ENCODE results near the gene CGB8. TPM values are rescaled to one million over a fixed set of nuclear protein-coding genes. Genes with fewer than 3 reads are reported as not detected.
A peak's percentile ranks its signal among the peaks of the same experiment; 100 is the strongest.

Gene CGB8
- total RNA-seq, 1 donor from 2014 or later = not detected

- Mint-ChIP-seq H3K36me3 (ENCODE audit: unreplicated experiment) (peaks cover 5% of the 10 kb centered on the region), H3K4me1 (ENCODE audit: low read depth, unreplicated experiment) (peaks cover 12% of the 10 kb centered on the region), H3K27ac (ENCODE audit: unreplicated experiment) (no peak overlapping the region), H3K4me3 (ENCODE audit: unreplicated experiment) (peak overlapping the region; percentile 49), H3K27me3 (ENCODE audit: unreplicated experiment) (peaks cover 9% of the 10 kb centered on the region), H3K9me3 (ENCODE audit: unreplicated experiment) (no peaks in the 10 kb centered on the region)
- TF ChIP-seq CTCF (IDR thresholded peaks at IDR 0.05; ENCODE audit: partially characterized antibody, unreplicated experiment) = no peak
- no peak for DNase-seq
Observed at GRCh38 chr19:49064029-49064629, 15.2 kb upstream of the CGB8 start.

GRCh38 chr19:49061445-49061844 lies 12.5 kb upstream of the CGB8 start:
- TF ChIP-seq CTCF (IDR thresholded peaks at IDR 0.05; ENCODE audit: partially characterized antibody, unreplicated experiment) = no peak
- Mint-ChIP-seq H3K27ac (ENCODE audit: unreplicated experiment) (no peak overlapping the region), H3K27me3 (ENCODE audit: unreplicated experiment) (peaks cover 11% of the 10 kb centered on the region), H3K36me3 (ENCODE audit: unreplicated experiment) (no peaks in the 10 kb centered on the region), H3K4me1 (ENCODE audit: low read depth, unreplicated experiment) (peaks cover 3% of the 10 kb centered on the region), H3K4me3 (ENCODE audit: unreplicated experiment) (no peak overlapping the region), H3K9me3 (ENCODE audit: unreplicated experiment) (no peaks in the 10 kb centered on the region)
- DNase-seq = no peak

- DNase-seq = no peak
- Mint-ChIP-seq H3K9me3 (ENCODE audit: unreplicated experiment) (no peaks in the 10 kb centered on the region), H3K4me1 (ENCODE audit: low read depth, unreplicated experiment) (peaks cover 3% of the 10 kb centered on the region), H3K36me3 (ENCODE audit: unreplicated experiment) (no peaks in the 10 kb centered on the region), H3K4me3 (ENCODE audit: unreplicated experiment) (no peak overlapping the region), H3K27me3 (ENCODE audit: unreplicated experiment) (peaks cover 13% of the 10 kb centered on the region), H3K27ac (ENCODE audit: unreplicated experiment) (no peak overlapping the region)
- TF ChIP-seq CTCF (IDR thresholded peaks at IDR 0.05; ENCODE audit: partially characterized antibody, unreplicated experiment) = no peak
Observed at GRCh38 chr19:49061000-49061399, 12.1 kb upstream of the CGB8 start.

GRCh38 chr19:49059053-49059452 lies 10.1 kb upstream of the CGB8 start:
- DNase-seq = no peak
- Mint-ChIP-seq H3K4me3 (ENCODE audit: unreplicated experiment) (no peak overlapping the region), H3K27ac (ENCODE audit: unreplicated experiment) (no peak overlapping the region), H3K27me3 (ENCODE audit: unreplicated experiment) (peaks cover 17% of the 10 kb centered on the region), H3K4me1 (ENCODE audit: low read depth, unreplicated experiment) (no peaks in the 10 kb centered on the region), H3K9me3 (ENCODE audit: unreplicated experiment) (no peaks in the 10 kb centered on the region), H3K36me3 (ENCODE audit: unreplicated experiment) (no peaks in the 10 kb centered on the region)
- TF ChIP-seq CTCF (IDR thresholded peaks at IDR 0.05; ENCODE audit: partially characterized antibody, unreplicated experiment) = no peak

GRCh38 chr19:49058562-49058961 lies 9.7 kb upstream of the CGB8 start:
- Mint-ChIP-seq H3K4me3 (ENCODE audit: unreplicated experiment) (no peak overlapping the region), H3K4me1 (ENCODE audit: low read depth, unreplicated experiment) (no peaks in the 10 kb centered on the region), H3K27ac (ENCODE audit: unreplicated experiment) (no peak overlapping the region), H3K9me3 (ENCODE audit: unreplicated experiment) (no peaks in the 10 kb centered on the region), H3K27me3 (ENCODE audit: unreplicated experiment) (peaks cover 17% of the 10 kb centered on the region), H3K36me3 (ENCODE audit: unreplicated experiment) (no peaks in the 10 kb centered on the region)
- no peak for TF ChIP-seq CTCF (IDR thresholded peaks at IDR 0.05; ENCODE audit: partially characterized antibody, unreplicated experiment)
- no peak for DNase-seq

All from glutamatergic neuron (in vitro differentiated cells).